Hematopoietic multipotent progenitor cell (in vitro differentiated cells): Measurements from ENCODE around the gene LTBP1. TPM values are rescaled to one million over a fixed set of nuclear protein-coding genes. Genes with fewer than 3 reads are reported as not detected.

ENCODE experiments used
- DNase-seq, 3 donors: peaks; one replicate each; pipeline ENCODE4 v3.0.0-alpha.2; 2011 to 2015; ENCODE audit warnings: low read depth in 2 of 3, low spot score in 2 of 3
- total RNA-seq: library from RNA; depleted of rRNA; stranded (reverse); fragments of >200 nt; gene quantifications from one replicate; pipeline ENCODE4 v1.2.3, GENCODE V29; 2012

LTBP1 gene
- total RNA-seq, 1 donor, result 4.3 TPM

GRCh38 chr2:33106115-33106514, 159.4 kb downstream of the LTBP1 start:
- no peak for DNase-seq

- DNase-seq, result no peak
These were observed 161.1 kb downstream of the LTBP1 start for GRCh38 chr2:33107690-33108482.

DNA sequence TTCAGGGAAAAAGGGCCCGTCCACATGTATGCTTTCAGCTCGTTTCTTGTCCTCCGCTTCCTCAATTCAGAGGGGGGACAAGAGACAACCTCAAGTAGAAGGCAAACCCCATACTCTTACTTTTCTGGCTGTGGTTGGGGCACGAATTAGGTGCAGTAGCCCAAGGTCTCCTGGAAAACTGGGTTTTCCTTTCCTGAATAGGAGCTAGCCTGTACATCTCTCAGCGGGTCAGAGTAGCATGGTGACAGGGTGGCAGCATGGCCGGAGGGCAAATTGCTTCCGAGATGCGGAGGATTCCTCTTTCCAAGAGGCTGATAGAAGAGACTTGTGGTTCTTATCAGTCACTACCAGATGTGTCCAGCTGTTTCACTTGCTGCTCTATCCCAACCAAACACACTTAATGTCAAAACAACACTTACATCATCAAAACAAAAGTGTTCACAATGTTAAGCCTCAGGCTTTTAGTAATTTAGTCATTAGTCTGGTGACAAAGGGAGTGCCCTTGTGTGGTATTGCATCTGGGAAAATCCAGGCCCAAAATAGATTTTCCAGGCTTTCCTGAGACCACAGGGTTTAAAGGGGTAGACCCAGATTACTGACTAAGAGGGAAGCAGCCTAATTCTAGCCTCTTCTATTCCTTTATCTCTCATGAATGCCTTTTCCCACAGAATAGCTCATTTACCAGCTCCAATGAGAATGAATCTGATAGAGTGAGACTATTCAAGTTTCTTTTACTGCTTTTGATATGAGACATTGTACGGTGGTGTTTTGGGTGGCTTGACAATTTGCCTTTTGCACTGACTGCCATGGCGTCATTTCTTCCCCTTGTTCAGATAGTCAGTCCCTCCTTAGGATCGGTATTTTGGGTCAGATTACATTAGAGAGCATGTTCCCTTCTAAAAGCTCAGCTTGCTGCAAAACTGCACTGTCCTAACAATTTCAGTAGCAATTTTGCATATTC, 162.0 kb downstream of the LTBP1 start:
- no peak for DNase-seq

DNA sequence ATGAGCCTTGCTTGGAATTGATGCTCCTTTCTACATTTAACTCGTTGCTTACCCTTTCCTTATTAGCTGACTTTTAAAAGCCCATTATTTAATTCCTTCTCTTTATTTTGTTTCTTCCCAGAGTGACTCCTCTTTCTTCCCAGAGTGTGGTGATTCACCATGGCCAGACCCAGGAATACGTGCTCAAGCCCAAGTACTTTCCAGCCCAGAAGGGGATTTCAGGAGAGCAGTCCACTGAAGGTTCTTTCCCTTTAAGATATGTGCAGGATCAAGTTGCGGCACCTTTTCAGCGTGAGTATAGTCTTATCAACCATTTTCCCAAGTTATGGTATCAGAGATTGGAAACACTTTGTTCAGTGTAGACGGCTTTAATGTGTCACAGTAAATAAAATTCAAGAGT, 163.7 kb downstream of the LTBP1 start:
- DNase-seq, result no peak

DNA sequence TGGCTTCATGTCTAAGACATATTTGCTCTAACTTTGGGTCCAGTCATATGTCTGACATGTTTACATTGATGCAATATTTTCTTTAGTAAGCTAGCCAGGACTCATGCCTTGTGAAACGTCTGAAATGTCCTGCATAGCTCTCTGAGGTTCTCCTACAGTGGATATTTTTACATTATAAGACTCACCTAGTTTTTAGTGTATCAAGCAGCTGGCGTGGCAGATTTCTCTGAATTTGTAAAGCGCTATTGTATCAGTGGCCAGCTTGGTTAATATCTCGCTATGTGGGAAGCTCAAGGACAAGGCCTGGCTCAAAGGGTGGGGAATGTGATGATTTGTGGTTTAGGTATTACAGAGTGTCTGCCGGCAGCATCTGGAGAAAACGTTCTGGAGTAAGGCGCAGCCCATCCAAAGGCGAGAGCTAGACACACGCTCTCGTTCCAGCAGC, 164.3 kb downstream of the LTBP1 start:
- no peak for DNase-seq

DNA sequence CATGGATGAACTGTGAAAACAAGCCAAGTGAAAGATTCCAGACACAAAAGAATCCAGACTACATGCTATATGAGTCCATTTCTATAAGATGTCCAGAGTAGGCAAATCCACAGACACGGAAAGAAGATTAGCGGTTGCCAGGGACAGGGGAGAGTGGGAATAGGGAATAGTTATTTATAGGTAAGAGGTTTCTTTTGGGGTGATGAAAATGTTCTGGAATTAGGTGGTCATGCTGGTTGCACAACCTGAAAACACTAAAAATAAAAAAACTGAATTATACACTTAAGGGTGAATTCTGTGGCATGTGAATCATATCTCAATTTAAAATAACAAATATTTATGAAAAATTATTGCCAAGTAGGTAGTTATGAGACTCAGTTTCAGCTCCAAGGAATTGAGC, 168.4 kb downstream of the LTBP1 start:
- DNase-seq, result no peak

DNA sequence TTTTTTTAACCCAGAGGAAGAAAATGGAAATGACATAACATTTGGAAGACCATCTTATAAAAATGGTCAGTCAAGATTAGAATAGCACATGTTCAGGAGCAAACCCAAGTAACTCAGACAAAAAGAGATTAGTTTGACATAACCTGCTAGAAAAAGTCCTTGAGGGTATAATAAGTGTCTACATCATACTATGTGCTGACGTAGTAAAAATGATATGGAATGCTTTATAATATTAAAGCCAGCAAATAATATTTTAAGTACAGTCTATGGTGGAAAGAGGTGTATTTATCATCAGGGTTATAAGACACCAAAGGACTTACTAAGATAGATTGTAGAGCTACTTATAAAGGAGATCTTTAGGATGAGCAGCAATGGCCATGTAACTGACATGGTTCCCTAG, 169.0 kb downstream of the LTBP1 start:
- DNase-seq, result no peak

- no peak for DNase-seq
These were observed 170.0 kb downstream of the LTBP1 start for GRCh38 chr2:33116799-33117198.

DNA sequence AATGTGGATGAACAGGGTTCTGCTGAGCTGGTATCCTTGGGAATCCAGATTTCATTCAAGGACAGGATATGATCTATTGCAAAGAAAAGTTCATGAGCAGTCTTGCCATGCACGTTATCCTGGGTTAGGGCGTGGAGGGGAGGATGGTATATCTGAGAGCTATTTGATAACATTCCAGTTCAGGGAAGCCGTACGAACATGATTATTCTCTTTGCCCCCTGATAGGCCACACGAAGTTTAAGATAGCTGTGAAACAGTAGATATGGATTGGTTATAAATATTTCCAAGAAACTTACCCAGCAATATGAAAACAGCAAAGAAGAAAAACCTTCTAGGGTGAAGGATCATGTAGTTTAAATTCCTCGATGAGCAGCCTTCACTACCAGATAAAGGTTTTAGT, 171.9 kb downstream of the LTBP1 start:
- no peak for DNase-seq

GRCh38 chr2:33121416-33121815, 174.7 kb downstream of the LTBP1 start:
- no peak for DNase-seq

DNA sequence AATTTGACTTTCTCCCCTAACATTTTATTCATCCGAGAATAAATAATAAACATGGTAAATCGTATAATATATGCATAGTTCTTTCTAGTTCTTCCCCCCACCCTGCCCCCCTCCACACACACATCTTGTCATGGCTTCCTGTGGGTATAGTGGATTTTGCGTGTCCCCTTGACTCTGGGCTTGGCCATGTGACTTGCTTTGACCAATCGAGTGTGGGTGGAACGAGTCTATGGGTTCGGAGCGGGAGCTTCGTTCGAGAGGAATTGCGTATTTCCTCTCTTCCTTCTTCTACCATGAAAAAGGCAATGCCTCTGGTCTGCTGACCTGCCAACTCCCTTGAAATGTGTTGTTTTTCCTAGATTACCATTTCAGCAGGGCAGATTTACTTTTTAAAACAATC, 175.2 kb downstream of the LTBP1 start:
- no peak for DNase-seq

DNA sequence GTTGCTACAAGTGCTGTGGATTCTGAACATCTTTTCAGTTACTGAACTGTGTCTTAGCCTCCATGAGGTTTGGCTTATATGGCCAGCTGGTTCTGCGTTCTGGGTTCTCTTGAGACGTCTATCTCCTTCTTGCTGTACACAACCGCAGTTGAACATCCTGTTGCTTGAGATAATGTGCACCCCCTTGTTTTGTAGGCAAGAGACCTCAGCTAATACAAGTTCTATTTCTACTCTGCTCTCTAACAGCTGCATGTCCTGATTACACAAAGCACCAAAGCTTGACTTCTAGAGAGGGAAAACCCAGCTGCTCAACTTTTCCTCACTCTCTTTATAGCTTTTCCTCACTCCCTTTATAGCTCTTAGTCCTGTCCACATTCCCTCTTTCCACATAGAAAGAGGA, 176.0 kb downstream of the LTBP1 start:
- DNase-seq, result peak in 1 of 3 donors; percentile 4

- DNase-seq, result no peak
These were observed 176.5 kb downstream of the LTBP1 start for GRCh38 chr2:33123216-33123615.

GRCh38 chr2:33126552-33126951, 179.8 kb downstream of the LTBP1 start:
- no peak for DNase-seq

DNA sequence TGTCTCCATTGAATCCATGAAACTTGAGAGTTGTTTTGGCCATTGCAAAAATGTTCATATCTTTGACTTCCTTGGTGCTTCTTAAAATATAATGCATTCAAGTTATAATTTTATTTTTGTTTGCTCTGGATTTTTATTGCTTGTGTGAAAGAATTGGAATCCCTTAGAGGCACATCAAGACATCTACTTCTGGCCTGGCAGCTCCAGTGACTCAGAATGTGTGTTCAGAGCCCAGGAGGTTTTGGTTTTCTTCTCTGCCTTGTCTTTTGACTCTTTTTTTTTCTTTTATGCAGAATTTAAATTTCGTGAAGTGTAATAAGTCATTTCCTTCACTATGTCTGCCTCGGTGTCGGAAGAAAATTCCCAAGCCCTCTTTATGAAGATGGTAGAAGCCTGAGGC, 180.2 kb downstream of the LTBP1 start:
- DNase-seq, result no peak

- no peak for DNase-seq
These were observed 182.7 kb downstream of the LTBP1 start for GRCh38 chr2:33129263-33130053.

GRCh38 chr2:33130054-33130447, 183.3 kb downstream of the LTBP1 start:
- no peak for DNase-seq

DNA sequence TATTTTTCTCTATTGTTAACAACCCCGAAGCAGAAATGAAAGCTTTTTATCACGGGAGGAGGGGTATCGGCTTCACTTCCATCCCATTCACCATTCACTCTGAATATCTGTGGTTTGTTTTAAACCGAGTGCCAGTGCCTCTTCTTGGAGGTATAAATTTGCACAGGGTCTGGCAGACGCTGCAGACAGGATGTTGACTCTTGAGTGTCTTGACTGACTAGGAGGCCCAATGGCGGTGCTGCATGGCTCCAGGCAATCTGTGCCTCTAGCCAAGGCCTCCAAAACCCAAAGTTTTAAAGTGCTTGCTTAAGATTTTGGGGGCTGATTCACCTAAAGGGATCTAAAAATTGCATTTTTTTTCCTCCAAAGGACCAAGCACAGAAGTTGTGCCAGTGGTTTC, 183.8 kb downstream of the LTBP1 start:
- DNase-seq, result no peak

GRCh38 chr2:33131111-33131510, 184.4 kb downstream of the LTBP1 start:
- DNase-seq, result no peak

GRCh38 chr2:33131749-33132148, 185.0 kb downstream of the LTBP1 start:
- no peak for DNase-seq

DNA sequence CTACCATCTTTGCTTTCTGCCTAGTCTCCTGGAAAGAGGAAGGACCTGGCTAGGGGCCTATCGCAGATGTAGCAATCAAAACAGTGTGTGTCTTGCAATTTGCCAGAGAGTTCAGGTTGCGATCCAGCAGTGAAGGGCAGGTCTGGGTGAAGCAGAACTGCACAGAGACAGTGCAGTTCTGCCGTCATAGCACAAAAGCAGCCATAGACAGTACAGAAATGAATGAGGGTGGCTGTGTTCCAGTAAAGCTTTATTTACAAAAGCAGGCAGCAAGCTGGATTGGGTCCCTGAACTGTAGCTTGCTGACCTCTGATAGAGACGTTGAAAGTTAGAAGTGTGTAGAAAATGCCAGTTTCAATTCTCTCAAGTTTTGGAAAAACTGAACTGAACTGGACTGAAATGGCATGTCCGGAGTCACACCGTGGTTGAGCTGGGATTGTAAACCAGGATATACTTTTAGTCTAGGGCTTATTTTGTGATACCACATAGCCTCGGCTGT, 186.8 kb downstream of the LTBP1 start:
- no peak for DNase-seq
